A549 (cell line): Measurements from ENCODE around the gene RTN4R. TPM values are rescaled to one million over a fixed set of nuclear protein-coding genes. Genes with fewer than 3 reads are reported as not detected.
"Not testable (repeated sequence)": the region's sequence is repeated elsewhere in the genome, so short reads cannot be mapped to it uniquely, and the experiment has no call there.

ENCODE experiments used
- ATAC-seq, 2 experiments: fragments of 200-7000 bp in 1 of 2; fragments of >200 bp in 1 of 2; cut with Nextera tagmentation in 1 of 2; cut with Tn5 transposase in 1 of 2; 3 replicates each; pipeline versions ENCODE4 v1.8.0 to v1.9.1; 2018 to 2020; ENCODE audit warnings: mild to moderate bottlenecking in 1 of 2, moderate library complexity in 1 of 2
- CTCF ChIA-PET: fragments of 300-600 bp; sonication (Branson Sonifier 250); formaldehyde crosslinking; extraction: SDS; loops from one replicate; lab custom pipeline; 2021; ENCODE audit warnings: antibody characterized with exemption, inconsistent platforms; lab: Yijun Ruan, JAX
- POLR2A ChIA-PET: fragments of 350-600 bp; formaldehyde crosslinking; extraction: SDS; loops from one replicate; lab custom pipeline; 2021; ENCODE audit warnings: antibody characterized with exemption, inconsistent platforms; lab: Yijun Ruan, JAX
- DNase-seq, 2 experiments: peaks; one replicate each; pipeline versions ENCODE4 v3.0.0 to v3.0.0-alpha.2; 2011 to 2016; ENCODE audit warnings: low read depth in 1 of 2, low spot score in 1 of 2
- FAIRE-seq: peaks from 2 replicates; lab custom pipeline; 2011; peaks lifted over from hg19 to GRCh38; lab: Jason Lieb, UNC
- H3K27ac ChIP-seq, 2 experiments: fragments of >200 bp; sonication (Bioruptor Twin); formaldehyde crosslinking; 3 replicates each; pipeline ENCODE4 v1.5.1; 2016 to 2017
- H3K4me1 ChIP-seq: fragments of >200 bp; sonication (Bioruptor Twin); formaldehyde crosslinking; 3 replicates; pipeline ENCODE4 v1.6.1; 2016
- H3K4me2 ChIP-seq: fragments of >200 bp; sonication (Bioruptor Twin); formaldehyde crosslinking; 3 replicates; pipeline ENCODE4 v1.6.1; 2016
- H3K4me3 ChIP-seq: fragments of >200 bp; sonication (Bioruptor Twin); formaldehyde crosslinking; 3 replicates; pipeline ENCODE4 v1.5.1; 2016
- H3K9me3 ChIP-seq: fragments of >200 bp; sonication (Bioruptor Twin); formaldehyde crosslinking; 3 replicates; pipeline ENCODE4 v1.6.1; 2016
- E2F6 ChIP-seq: IDR thresholded peaks from 2 replicates; pipeline ENCODE4 v1.6.1; 2012; ENCODE audit warnings: low read depth, borderline replicate concordance
- ESRRA ChIP-seq: fragments of 150-350 bp; IDR thresholded peaks from 2 replicates; pipeline ENCODE4 v1.6.1; 2014; ENCODE audit warnings: mild to moderate bottlenecking, low read length, borderline replicate concordance
- FOSL2 ChIP-seq, 2 experiments: fragments of 450-650 bp in 1 of 2; fragments of >200 bp in 1 of 2; sonication (Bioruptor Twin) in 1 of 2; formaldehyde crosslinking; IDR thresholded peaks; 2 replicates each; pipeline versions ENCODE4 v1.5.0 to v1.6.1; 2016 to 2020; ENCODE audit warnings: mild to moderate bottlenecking in 1 of 2, moderate library complexity in 1 of 2
- FOXS1 ChIP-seq: fragments of 250-450 bp; sonication (Bioruptor Pico); IDR thresholded peaks from 2 replicates; pipeline ENCODE4 v1.5.0; 2020; ENCODE audit warnings: mild to moderate bottlenecking, moderate library complexity
- HMGXB4 ChIP-seq: fragments of 250-450 bp; sonication (Bioruptor Pico); IDR thresholded peaks from 2 replicates; pipeline ENCODE4 v1.5.0; 2021; ENCODE audit warnings: mild to moderate bottlenecking, moderate library complexity, borderline replicate concordance
- KDM1A ChIP-seq: fragments of 200-600 bp; sonication (generic); IDR thresholded peaks from 2 replicates; pipeline ENCODE4 v1.6.1; 2016; ENCODE audit warnings: low read depth, mild to moderate bottlenecking
- NPAS2 ChIP-seq: fragments of 250-450 bp; sonication (Bioruptor Pico); IDR thresholded peaks from 2 replicates; pipeline ENCODE4 v1.8.0; 2022; ENCODE audit warnings: mild to moderate bottlenecking, moderate library complexity, borderline replicate concordance
- PHF8 ChIP-seq: fragments of 200-600 bp; sonication (generic); IDR thresholded peaks from 2 replicates; pipeline ENCODE4 v1.6.1; 2016; ENCODE audit warnings: low read depth, mild to moderate bottlenecking, antibody characterized with exemption, moderate library complexity, borderline replicate concordance
- RFX5 ChIP-seq: fragments of 450-650 bp; IDR thresholded peaks from 2 replicates; pipeline ENCODE4 v1.7.1; 2014; ENCODE audit warnings: antibody characterized with exemption, mild to moderate bottlenecking, moderate library complexity
- RNF2 ChIP-seq: fragments of 200-600 bp; sonication (generic); IDR thresholded peaks from 2 replicates; pipeline ENCODE4 v1.6.1; 2016; ENCODE audit warnings: low read depth, mild to moderate bottlenecking, antibody characterized with exemption, moderate library complexity, borderline replicate concordance
- TFCP2L1 ChIP-seq: fragments of 250-450 bp; sonication (Bioruptor Pico); IDR thresholded peaks from 2 replicates; pipeline ENCODE4 v1.5.0; 2021; ENCODE audit warnings: mild to moderate bottlenecking
- TP53 ChIP-seq: fragments of 250-450 bp; sonication (Bioruptor Pico); IDR thresholded peaks from 2 replicates; pipeline ENCODE4 v1.5.0; 2021; ENCODE audit warnings: mild to moderate bottlenecking, moderate library complexity
- ZFP36 ChIP-seq: fragments of 450-650 bp; IDR thresholded peaks from 2 replicates; pipeline ENCODE4 v1.6.1; 2014; ENCODE audit warnings: borderline replicate concordance; ENCODE audit not compliant: partially characterized antibody
- WGBS: methylation state at CpG from one replicate; pipeline ENCODE4 v1.1.6; 2017; ENCODE audit errors: missing lambda C conversion rate; 5-methylcytosine and 5-hydroxymethylcytosine counted together
- polyA plus RNA-seq, 4 experiments: library from polyadenylated mRNA; depleted of rRNA in 3 of 4; stranded (reverse); fragments of >200 nt; fragmentation: RNase III in 1 of 4; extraction: RNeasy Plus Mini Kit Qiagen cat#74134 plus additional on column Dnase treatment in 1 of 4; gene quantifications; 2 replicates in 3 of 4; 3 replicates in 1 of 4; pipeline ENCODE4 v1.2.3, GENCODE V29; 2011 to 2017

RTN4R gene
- polyA plus RNA-seq, 2 of the 4 experiments (the other 2 are of a cell fraction), result 1.0 to 2.7 TPM

GRCh38 chr22:20315337-20316216 lies 47.5 kb upstream of the RTN4R start:
- no peak for DNase-seq
- no peak for FAIRE-seq
- Histone ChIP-seq H3K9me3 (no peaks in the 10 kb centered on the region), H3K4me2 (no peak overlapping the region), H3K27ac (no peak overlapping the region), H3K4me3 (no peak overlapping the region), H3K4me1 (peaks cover 7% of the 10 kb centered on the region; the same call in 1 of the 3 replicates)
- POLR2A ChIA-PET, result no interaction called here
- no peak for ATAC-seq
- CTCF ChIA-PET, result interaction anchor here (1.0 to 1.8 kb wide), 3 partner anchors 16 to 159 kb away, joined by 3 to 5 read pairs (median 4); no protein-coding TSS in a partner anchor
- TF ChIP-seq FOSL2 (IDR thresholded peaks at IDR 0.05) (no peak), FOSL2 (CRISPR knock-in tag; IDR thresholded peaks at IDR 0.05) (no peak), ESRRA (no peak), FOXS1 (CRISPR knock-in tag) (no peak), TP53 (CRISPR knock-in tag) (no peak), TFCP2L1 (no peak), RFX5 (no peak), KDM1A (no peak), RNF2 (no peak), NPAS2 (CRISPR knock-in tag) (no peak), HMGXB4 (CRISPR knock-in tag) (no peak), E2F6 (no peak), ZFP36 (no peak), PHF8 (no peak)
- WGBS, result 74% methylated on average over 11 of the region's 25 CpGs

- CTCF ChIA-PET, H3K4me3 ChIP-seq, H3K9me3 ChIP-seq, ATAC-seq, H3K4me2 ChIP-seq, H3K27ac ChIP-seq, FAIRE-seq, H3K4me1 ChIP-seq, DNase-seq, POLR2A ChIA-PET: not testable (repeated sequence)
- WGBS, result 90% methylated on average over 5 of the region's 12 CpGs
These were observed 46.7 kb upstream of the RTN4R start for GRCh38 chr22:20314741-20315336.

- WGBS, result 88% methylated on average over 3 of the region's 5 CpGs
- ATAC-seq, H3K9me3 ChIP-seq, H3K4me2 ChIP-seq, DNase-seq, FAIRE-seq, H3K4me1 ChIP-seq, CTCF ChIA-PET, POLR2A ChIA-PET, H3K4me3 ChIP-seq, H3K27ac ChIP-seq: not testable (repeated sequence)
These were observed 46.1 kb upstream of the RTN4R start for GRCh38 chr22:20314206-20314605.

GRCh38 chr22:20313306-20314077 lies 45.4 kb upstream of the RTN4R start:
- H3K9me3 ChIP-seq, H3K4me2 ChIP-seq, H3K27ac ChIP-seq, POLR2A ChIA-PET, FAIRE-seq, H3K4me3 ChIP-seq, H3K4me1 ChIP-seq, DNase-seq: not testable (repeated sequence)
- ATAC-seq, result peak; percentile 88 to 91
- CTCF ChIA-PET, result interaction anchor here (1.2 kb wide), 1 partner anchor 15 kb away, joined by 3 read pairs; no protein-coding TSS in a partner anchor
- 85% methylated on average over 2 of the region's 11 CpGs for WGBS
